T-helper 1 cell treated with Interleukin-12 subunit alpha and Interleukin-12 subunit beta and Interleukin-4 antibody, amounts not matched to agents 30 μg/mL and 1 μg/mL, for 36 hours (primary cell): ENCODE measurements around the gene CDH24.

Experiments
- H3K27ac Mint-ChIP-seq: one replicate; pipeline ENCODE4 v1.8.0; 2021; ENCODE audit warnings: mild to moderate bottlenecking, mixed read lengths
- H3K27me3 Mint-ChIP-seq: one replicate; pipeline ENCODE4 v1.8.0; 2021; ENCODE audit warnings: low read depth, mixed read lengths
- H3K36me3 Mint-ChIP-seq: one replicate; pipeline ENCODE4 v1.8.0; 2021; ENCODE audit warnings: low read depth, mixed read lengths
- H3K4me1 Mint-ChIP-seq: one replicate; pipeline ENCODE4 v1.8.0; 2021; ENCODE audit warnings: low read depth, mixed read lengths
- H3K4me3 Mint-ChIP-seq: one replicate; pipeline ENCODE4 v1.8.0; 2021; ENCODE audit warnings: mild to moderate bottlenecking, moderate library complexity, mixed read lengths
- H3K9me3 Mint-ChIP-seq: one replicate; pipeline ENCODE4 v1.8.0; 2021; ENCODE audit warnings: mixed read lengths

The CDH24 gene

DNA sequence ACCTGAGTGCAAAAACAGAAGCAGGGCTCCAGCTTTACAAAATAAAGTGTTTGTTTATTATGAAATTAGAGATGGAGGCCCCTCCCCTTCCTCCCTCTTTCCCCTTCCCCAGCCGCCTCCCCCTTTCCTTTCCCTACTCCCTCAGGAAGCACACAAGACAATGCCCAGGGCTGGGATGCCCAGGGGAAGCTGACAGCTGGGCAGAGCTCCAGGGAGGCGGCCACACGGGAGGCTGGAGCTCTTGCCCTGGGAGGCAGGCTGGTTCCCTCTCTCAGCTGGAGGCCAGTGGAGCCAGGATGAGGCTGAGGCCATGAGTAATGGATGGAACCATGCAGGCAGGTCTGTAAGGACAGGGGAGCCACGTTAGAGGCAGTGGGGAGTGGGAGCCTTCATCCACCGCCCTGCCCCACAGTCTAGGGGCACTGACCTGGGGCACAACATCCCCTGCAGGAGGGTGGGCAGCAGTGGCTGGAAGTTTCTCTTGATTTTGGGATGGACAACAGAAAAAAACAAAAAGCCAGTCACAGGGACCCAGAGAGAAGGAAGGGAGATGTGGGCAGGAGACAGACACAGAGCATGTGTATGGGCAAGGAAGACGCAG, 10.2 kb downstream of the CDH24 start:
- Mint-ChIP-seq H3K4me1 (no peaks in the 10 kb centered on the region), H3K27me3 (no peaks in the 10 kb centered on the region), H3K36me3 (no peaks in the 10 kb centered on the region), H3K27ac (no peak overlapping the region), H3K4me3 (no peak overlapping the region), H3K9me3 (no peaks in the 10 kb centered on the region)

DNA sequence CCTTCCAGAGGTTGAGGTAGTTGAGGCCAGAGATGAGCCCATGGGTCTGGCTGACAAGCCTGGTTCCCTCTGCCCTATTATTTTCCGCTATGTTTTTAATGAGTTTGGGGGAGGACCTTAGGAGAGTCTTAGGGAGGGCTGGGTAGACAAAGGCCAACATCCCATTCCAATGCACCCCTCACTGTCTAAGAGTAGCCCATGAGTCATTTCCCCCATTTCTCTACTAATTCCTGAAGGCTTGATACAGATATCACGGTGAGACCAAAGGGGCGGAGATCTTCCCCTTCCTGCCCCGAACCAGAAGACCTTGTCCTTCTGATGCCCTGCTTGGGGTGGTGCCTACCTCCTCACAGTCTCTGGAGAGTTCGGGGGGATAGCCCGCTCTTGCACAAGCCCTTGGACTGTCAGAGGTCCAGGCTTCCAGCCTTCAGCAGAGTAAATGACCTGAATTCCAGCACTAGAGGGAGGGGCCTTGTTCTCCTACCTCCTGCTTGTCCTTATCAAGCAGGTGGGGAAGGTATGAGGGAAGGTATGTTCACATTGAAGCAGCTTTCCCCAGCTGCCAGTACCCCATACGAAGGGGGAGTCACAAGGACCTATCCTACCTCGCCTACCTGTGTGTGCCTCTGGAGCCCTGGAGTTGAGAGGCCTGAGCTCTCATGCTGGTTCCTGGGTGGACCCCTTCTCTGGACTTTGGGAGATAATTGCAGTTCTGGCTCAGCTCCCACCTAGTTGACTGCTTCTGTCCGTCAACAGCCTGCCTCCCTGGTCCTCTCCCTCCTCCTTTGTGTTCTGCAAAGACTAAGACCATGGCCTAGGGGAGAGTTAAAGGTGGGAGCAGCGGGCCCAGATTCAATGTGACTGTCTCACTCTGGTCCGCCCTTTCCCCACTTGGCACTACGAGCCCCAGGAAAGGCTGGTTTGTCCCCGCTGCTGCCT, 11.6 kb downstream of the CDH24 start:
- H3K27ac Mint-ChIP-seq = no peak overlapping the region
- no peaks in the 10 kb centered on the region for H3K36me3 Mint-ChIP-seq
- no peak overlapping the region for H3K4me3 Mint-ChIP-seq
- H3K27me3 Mint-ChIP-seq = no peaks in the 10 kb centered on the region
- H3K4me1 Mint-ChIP-seq = no peaks in the 10 kb centered on the region
- H3K9me3 Mint-ChIP-seq = no peaks in the 10 kb centered on the region

DNA sequence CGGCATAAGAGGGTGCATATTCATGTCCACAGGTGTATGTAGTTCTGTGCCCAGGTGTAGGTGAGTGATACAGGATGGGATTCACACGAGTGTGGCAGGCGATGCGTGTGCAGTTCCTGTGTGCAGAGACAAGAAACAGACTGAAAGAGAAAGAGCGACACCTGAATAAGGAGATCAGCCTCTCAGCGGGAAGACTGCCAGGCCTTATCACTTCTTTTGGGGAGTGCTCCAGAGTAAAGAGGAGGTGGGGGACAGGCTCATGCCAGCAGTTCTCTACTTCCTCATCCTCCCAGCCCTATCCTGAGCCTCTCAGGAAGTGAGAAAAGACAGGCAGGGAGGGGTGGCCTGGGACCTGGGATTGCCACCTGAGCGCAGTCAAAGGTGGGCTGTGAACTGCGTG, 12.5 kb downstream of the CDH24 start:
- H3K27ac Mint-ChIP-seq = no peak overlapping the region
- H3K27me3 Mint-ChIP-seq = no peaks in the 10 kb centered on the region
- no peaks in the 10 kb centered on the region for H3K36me3 Mint-ChIP-seq
- no peaks in the 10 kb centered on the region for H3K4me1 Mint-ChIP-seq
- no peaks in the 10 kb centered on the region for H3K9me3 Mint-ChIP-seq
- H3K4me3 Mint-ChIP-seq = no peak overlapping the region

DNA sequence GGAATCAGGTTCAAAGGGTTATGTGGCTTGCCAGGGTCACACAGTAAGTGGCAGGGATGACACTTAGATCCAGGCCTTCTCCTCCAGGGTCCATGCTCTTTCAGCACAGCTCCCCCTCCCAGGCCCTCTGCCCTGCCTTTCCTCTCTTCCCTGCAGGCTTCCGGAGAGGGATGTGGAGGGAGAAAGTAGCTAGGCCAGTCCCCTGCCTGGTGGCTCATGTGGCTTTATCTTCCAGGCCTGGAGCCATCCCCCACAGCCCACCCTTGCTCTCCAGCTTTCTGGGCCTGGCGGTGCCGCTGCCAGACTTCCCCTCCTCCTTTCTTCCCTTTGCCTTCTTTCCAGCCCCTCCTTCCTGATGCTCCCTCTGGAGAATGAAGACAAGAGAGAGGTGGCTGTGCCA, 13.6 kb downstream of the CDH24 start:
- no peaks in the 10 kb centered on the region for H3K9me3 Mint-ChIP-seq
- H3K27me3 Mint-ChIP-seq = no peaks in the 10 kb centered on the region
- no peak overlapping the region for H3K27ac Mint-ChIP-seq
- H3K36me3 Mint-ChIP-seq = no peaks in the 10 kb centered on the region
- H3K4me1 Mint-ChIP-seq = no peaks in the 10 kb centered on the region
- H3K4me3 Mint-ChIP-seq = no peak overlapping the region

DNA sequence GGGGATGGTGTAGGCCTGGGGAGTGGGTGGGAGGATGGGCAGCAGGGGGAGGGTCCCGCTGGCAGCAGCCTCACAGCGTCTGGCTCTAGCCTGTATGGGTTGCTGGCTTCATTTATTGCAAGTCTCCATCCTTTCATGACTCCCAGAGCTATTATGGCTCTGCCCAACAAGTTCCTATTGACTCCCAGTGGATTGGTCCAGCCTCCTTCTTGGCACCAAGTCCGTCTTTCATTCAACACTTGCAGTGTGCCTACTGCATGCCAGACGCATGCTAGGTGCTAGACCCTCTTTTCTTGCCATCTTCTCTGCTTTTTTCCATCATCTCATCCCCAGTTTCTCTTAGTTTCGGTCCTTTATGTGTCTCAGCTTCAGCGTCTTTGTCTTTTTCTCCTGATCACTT, 14.2 kb downstream of the CDH24 start:
- no peaks in the 10 kb centered on the region for H3K4me1 Mint-ChIP-seq
- H3K27ac Mint-ChIP-seq = no peak overlapping the region
- no peaks in the 10 kb centered on the region for H3K36me3 Mint-ChIP-seq
- no peaks in the 10 kb centered on the region for H3K27me3 Mint-ChIP-seq
- H3K4me3 Mint-ChIP-seq = no peak overlapping the region
- H3K9me3 Mint-ChIP-seq = no peaks in the 10 kb centered on the region

DNA sequence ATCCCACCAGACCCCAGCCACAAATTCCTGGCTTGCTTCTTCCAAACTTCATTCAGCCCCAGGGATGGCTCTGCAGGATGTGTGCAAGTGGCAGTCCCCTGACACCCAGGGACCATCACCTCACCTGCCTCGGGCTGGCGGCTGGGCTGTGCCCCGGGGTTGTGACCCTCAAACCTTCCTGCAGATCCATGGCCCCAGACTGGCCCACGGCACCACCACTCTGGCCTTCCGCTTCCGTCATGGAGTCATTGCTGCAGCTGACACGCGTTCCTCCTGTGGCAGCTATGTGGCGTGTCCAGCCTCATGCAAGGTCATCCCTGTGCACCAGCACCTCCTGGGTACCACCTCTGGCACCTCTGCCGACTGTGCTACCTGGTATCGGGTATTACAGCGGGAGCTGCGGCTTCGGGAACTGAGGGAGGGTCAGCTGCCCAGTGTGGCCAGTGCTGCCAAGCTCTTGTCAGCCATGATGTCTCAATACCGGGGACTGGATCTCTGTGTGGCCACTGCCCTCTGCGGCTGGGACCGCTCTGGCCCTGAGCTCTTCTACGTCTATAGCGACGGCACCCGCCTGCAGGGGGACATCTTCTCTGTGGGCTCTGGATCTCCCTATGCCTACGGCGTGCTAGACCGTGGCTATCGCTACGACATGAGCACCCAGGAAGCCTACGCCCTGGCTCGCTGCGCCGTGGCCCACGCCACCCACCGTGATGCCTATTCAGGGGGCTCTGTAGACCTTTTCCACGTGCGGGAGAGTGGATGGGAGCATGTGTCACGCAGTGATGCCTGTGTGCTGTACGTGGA, 15.0 kb downstream of the CDH24 start, which contains the start of gene PSMB11:
PSMB11 (plus strand) TSS at position 51 of the 804 bp plus-strand sequence; CDS start at position 65, 14 bp downstream.
- Mint-ChIP-seq H3K4me1 (no peaks in the 10 kb centered on the region), H3K9me3 (no peaks in the 10 kb centered on the region), H3K27me3 (no peaks in the 10 kb centered on the region), H3K27ac (no peak within 1 kb of the TSS), H3K4me3 (no peak within 1 kb of the TSS), H3K36me3 (no peaks in the 10 kb centered on the region)

DNA sequence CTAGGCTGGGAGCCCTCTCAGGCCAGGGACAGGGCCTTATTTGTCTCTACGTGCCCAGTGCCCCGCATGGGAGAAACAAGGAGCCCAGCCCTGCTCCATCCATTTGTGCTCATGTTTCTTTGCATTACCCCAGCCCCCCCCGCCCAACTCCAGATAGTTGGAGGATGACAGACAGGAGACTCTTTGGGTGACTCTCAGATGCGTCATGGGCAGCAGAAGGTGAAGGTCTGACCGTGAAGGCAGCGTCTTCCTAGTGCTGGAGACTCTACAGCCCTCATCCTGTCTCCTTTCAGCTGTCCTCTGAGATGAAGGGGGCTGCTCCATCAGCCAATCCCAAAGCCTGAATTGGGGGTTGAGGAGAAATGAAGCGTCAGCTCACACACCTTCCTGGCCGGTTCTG, 15.6 kb downstream of the CDH24 start:
- Mint-ChIP-seq H3K27ac (no peak overlapping the region), H3K4me1 (no peaks in the 10 kb centered on the region), H3K27me3 (no peaks in the 10 kb centered on the region), H3K36me3 (no peaks in the 10 kb centered on the region), H3K4me3 (no peak overlapping the region), H3K9me3 (no peaks in the 10 kb centered on the region)

DNA sequence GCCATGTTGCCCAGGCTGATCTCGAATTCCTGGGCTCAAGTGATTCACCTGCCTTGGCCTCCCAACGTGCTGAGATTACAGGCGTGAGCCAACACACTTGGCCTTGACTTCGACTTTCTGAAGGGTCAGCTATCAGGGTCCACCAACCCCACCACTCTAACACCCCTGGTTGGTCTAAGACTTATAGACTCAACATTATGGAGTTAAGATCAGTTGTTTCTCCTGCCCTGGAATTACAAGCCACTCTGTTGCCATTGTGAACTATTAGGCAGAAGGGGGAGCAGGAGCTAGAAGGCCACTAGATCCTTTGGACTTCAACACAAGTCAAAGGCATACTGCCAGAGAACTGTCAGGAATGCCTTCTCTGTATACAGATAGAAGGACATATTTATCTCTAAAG, 17.2 kb downstream of the CDH24 start:
- no peaks in the 10 kb centered on the region for H3K36me3 Mint-ChIP-seq
- no peaks in the 10 kb centered on the region for H3K27me3 Mint-ChIP-seq
- no peak overlapping the region for H3K4me3 Mint-ChIP-seq
- peaks cover 8% of the 10 kb centered on the region for H3K4me1 Mint-ChIP-seq
- H3K9me3 Mint-ChIP-seq = no peaks in the 10 kb centered on the region
- no peak overlapping the region for H3K27ac Mint-ChIP-seq

DNA sequence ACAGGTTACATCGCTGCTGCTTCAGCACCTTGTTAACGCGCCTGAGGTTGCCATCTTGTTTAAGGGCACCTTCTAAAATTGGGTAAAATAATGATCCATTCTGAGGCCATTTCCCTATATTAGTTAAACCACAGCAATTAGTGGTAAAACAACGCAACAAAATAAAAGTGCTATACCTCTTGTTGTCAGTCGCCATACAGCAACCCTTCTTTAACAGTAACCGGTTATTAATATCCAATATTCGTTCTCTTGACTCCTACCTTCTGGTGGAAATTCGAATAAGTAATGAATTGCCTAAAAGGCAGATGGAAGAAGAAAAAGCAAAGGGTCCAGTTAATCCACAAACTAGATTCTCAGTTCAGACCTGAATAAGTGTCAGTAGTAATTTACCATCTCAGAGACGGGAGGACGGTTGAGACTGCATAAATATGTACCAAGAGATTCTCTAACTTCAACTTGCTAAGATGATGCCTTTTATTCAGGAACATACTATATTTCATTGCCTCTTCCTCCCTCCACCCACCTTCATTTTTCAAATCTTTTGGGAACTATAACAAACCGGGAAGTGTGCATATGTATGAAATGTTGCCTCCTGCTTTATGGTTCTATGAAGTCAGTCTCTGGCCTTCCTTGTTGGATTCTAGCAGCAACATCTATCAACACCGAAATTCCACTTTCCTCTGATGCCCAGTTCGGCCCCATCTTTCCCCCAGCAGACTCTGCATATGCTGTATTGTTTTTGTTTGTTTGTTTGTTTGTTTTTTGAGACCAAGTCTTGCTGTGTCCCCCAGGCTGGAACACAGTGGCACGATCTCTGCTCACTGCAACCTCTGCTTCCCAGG, 21.8 kb downstream of the CDH24 start:
- Mint-ChIP-seq H3K36me3 (peaks cover 18% of the 10 kb centered on the region), H3K27me3 (no peaks in the 10 kb centered on the region), H3K4me3 (peak overlapping the region; percentile 92), H3K27ac (peak overlapping the region; percentile 98), H3K9me3 (no peaks in the 10 kb centered on the region), H3K4me1 (peaks cover 21% of the 10 kb centered on the region)

DNA sequence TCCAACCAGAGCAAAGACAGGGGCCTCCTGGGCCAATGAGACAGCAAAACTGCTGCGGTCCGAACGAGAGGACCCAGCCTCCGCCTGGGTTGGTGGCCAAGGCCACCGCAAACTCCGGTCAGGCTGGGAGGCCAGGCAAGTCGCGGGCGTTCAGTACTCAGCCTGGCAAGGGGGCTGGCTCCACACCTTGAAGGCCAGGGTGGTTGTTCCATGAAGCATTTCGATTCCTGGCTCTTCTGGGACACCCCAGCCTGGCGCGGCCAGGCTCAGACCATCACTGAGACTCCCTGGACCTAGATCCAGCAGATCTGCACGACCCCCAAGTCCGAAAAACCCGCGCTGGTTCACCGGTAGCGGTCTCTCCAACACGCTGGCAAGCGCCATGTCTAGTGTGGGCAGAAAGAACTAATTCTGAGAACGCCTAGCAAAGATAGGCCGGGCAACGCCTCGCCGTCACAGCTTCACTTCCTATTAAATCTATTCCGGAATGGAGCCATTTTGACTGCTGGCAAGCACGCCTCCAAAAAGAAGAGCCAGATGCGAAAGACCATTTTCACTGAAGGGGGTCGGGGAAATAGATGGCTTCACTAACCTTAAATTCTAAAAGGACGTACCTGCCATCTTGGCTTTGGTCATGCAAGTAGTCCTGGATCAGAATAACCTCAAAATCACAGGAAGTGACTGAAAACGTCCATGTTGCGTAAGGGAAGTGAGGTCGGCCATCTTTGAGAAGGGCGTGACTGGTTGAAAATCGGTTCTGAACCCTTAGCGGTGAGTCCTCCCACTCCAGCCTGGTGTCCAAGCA, 22.6 kb downstream of the CDH24 start, which contains the start of gene PSMB5:
PSMB5 (minus strand) TSS at position 403 of the 805 bp plus-strand sequence; CDS start at position 384, 19 bp downstream.
- H3K27ac Mint-ChIP-seq = peak within 1 kb of the TSS; percentile 98
- peak within 1 kb of the TSS; percentile 92 for H3K4me3 Mint-ChIP-seq
- peaks cover 21% of the 10 kb centered on the region for H3K4me1 Mint-ChIP-seq
- H3K27me3 Mint-ChIP-seq = no peaks in the 10 kb centered on the region
- H3K36me3 Mint-ChIP-seq = peaks cover 18% of the 10 kb centered on the region
- no peaks in the 10 kb centered on the region for H3K9me3 Mint-ChIP-seq

DNA sequence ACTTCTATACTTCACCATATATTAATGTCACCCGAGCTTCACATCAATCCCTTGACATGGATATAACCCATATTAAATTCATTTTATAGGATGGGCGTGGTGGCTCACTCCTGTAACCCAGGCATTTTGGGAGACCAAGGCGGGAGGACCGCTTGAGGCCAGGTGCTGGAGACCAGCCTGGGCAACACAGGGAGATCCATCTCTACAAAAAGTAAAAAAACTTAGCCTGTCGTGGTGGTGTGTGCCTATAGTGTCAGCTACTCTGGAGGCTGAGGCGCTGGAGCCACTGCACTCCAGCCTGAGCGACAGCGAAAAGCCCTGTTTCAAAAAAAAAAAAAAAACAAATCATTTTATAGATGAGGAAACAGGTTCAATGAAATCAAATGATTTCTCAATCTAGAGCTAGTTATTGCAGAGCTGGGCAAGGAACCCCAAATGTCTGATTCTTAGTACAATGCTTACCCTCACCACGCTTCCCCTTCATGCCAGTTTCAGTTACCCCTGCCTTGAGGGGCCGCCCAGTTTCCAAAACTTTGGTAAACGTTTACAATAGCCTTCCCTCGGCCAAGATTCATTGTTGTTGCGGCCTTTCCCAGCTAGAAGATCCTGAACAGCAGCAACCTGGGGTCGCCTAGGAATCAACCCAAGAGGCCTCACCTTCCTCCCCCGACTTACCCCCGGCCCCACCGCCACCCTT, 23.4 kb downstream of the CDH24 start:
- peaks cover 23% of the 10 kb centered on the region for H3K36me3 Mint-ChIP-seq
- H3K9me3 Mint-ChIP-seq = no peaks in the 10 kb centered on the region
- H3K4me1 Mint-ChIP-seq = peaks cover 25% of the 10 kb centered on the region
- H3K27me3 Mint-ChIP-seq = no peaks in the 10 kb centered on the region
- peak overlapping the region; percentile 92 for H3K4me3 Mint-ChIP-seq
- peak overlapping the region; percentile 98 for H3K27ac Mint-ChIP-seq

DNA sequence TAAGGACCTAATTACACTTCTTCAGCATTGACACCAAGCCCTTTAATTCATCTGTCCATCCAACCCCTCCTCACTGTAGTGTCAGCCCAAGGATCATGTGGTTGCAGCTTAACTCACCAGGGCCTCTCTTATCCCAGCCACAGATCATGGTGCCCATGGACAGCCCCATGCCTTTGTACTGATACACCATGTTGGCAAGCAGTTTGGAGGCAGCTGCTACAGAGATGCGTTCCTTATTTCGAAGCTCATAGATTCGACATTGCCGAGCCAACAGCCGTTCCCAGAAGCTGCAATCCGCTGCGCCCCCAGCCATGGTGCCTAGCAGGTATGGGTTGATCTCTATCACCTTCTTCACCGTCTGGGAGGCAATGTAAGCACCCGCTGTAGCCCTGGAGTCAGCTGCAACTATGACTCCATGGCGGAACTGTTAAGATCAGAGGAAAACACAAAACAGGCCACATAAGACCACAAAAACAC, 24.0 kb downstream of the CDH24 start:
- H3K4me1 Mint-ChIP-seq = peaks cover 29% of the 10 kb centered on the region
- H3K27ac Mint-ChIP-seq = peak overlapping the region; percentile 98
- no peaks in the 10 kb centered on the region for H3K9me3 Mint-ChIP-seq
- peaks cover 27% of the 10 kb centered on the region for H3K36me3 Mint-ChIP-seq
- no peaks in the 10 kb centered on the region for H3K27me3 Mint-ChIP-seq
- peak overlapping the region; percentile 92 for H3K4me3 Mint-ChIP-seq

DNA sequence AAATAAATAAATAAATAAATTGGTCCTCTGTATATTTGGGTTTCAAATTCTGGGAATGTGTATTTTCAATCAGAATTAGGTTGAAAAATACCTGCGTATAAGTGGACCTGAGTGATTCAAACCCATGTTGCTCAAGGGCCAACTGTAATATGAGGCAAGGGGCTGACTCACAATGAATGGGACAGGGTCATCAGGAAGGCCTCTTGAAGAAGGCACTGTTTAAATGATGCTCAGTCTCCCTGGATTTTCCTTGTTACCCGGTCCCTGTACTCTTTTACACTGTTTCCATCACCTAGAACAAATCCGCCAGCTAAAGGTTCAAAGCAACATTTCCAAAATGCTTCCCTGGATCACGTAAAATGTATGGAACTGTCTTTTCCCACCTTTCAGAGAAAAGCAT, 26.4 kb downstream of the CDH24 start:
- peaks cover 35% of the 10 kb centered on the region for H3K4me1 Mint-ChIP-seq
- H3K9me3 Mint-ChIP-seq = no peaks in the 10 kb centered on the region
- H3K4me3 Mint-ChIP-seq = no peak overlapping the region
- H3K36me3 Mint-ChIP-seq = peaks cover 34% of the 10 kb centered on the region
- H3K27me3 Mint-ChIP-seq = no peaks in the 10 kb centered on the region
- H3K27ac Mint-ChIP-seq = no peak overlapping the region
